OCI-LY3 (cell line): ENCODE results near the gene ZBTB7C.

ENCODE experiments used
- CTCF ChIP-seq: fragments of 200-600, 300-600 bp; sonication (generic); IDR thresholded peaks from 2 replicates; pipeline ENCODE4 v1.5.1; 2014; ENCODE audit warnings: antibody characterized with exemption, low read length, low read depth
- EZH2phosphoT487 ChIP-seq: fragments of 200-600 bp; shearing (Covaris generic); IDR thresholded peaks from 2 replicates; pipeline ENCODE4 v1.6.1; 2018; ENCODE audit warnings: antibody characterized with exemption, mixed run types, low read depth

GRCh38 chr18:48336332-48336731, 72.9 kb downstream of the ZBTB7C start:
- TF ChIP-seq CTCF (no peak), EZH2phosphoT487 (no peak)
